Uterus (tissue), 2 donors: ENCODE data around the gene NCBP1.

Experiments used
- POLR2A ChIP-seq, 2 donors: fragments of 450-650 bp; IDR thresholded peaks; one replicate each; pipeline ENCODE4 v1.6.1; 2016; ENCODE audit warnings: antibody characterized with exemption in 2 of 2, mild to moderate bottlenecking in 1 of 2, moderate library complexity in 1 of 2
- TF ChIP-seq, protein P1 (sequence below), 4 experiments: fragments of 200-600 bp in 2 of 4; fragments of 450-650 bp in 2 of 4; sonication (generic) in 2 of 4; IDR thresholded peaks; one replicate each; pipeline ENCODE4 v1.5.1; 2016 to 2019; ENCODE audit warnings: antibody characterized with exemption in 4 of 4, mild to moderate bottlenecking in 2 of 4, moderate library complexity in 1 of 4

DNA sequence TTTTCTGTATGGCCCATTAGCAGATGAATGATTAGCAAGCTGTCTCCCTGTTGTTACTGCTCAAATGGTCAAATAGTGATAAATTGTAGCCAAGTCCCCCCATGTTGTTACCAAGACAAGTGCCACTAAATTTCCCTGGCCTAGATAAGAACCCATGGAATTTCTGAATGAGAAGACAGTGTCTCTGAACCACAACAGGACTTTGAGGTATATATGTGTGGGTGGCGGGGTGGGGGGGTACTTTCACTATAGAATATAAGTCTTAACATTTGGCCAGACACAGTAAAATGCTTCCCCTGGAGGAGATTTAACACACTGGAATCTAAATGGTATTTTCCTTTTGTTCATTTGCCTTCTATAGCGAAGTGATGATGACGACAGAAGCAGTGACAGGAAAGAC lies 34.9 kb downstream of the NCBP1 start:
- TF ChIP-seq, protein P1, sequence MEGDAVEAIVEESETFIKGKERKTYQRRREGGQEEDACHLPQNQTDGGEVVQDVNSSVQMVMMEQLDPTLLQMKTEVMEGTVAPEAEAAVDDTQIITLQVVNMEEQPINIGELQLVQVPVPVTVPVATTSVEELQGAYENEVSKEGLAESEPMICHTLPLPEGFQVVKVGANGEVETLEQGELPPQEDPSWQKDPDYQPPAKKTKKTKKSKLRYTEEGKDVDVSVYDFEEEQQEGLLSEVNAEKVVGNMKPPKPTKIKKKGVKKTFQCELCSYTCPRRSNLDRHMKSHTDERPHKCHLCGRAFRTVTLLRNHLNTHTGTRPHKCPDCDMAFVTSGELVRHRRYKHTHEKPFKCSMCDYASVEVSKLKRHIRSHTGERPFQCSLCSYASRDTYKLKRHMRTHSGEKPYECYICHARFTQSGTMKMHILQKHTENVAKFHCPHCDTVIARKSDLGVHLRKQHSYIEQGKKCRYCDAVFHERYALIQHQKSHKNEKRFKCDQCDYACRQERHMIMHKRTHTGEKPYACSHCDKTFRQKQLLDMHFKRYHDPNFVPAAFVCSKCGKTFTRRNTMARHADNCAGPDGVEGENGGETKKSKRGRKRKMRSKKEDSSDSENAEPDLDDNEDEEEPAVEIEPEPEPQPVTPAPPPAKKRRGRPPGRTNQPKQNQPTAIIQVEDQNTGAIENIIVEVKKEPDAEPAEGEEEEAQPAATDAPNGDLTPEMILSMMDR (IDR thresholded peaks at IDR 0.05): no peak
- no peak for TF ChIP-seq POLR2A (IDR thresholded peaks at IDR 0.05)
